Activated naive CD4-positive, alpha-beta T cell treated with anti-CD3 and anti-CD28 coated beads for 36 hours (primary cell): Measurements from ENCODE around the gene CASK. TPM values are rescaled to one million over a fixed set of nuclear protein-coding genes. Genes with fewer than 3 reads are reported as not detected.

Source experiments
- CTCF ChIA-PET: fragments of 350-600 bp; sonication (Branson Sonifier 250); formaldehyde crosslinking; loops from one replicate; lab custom pipeline; 2021; ENCODE audit warnings: antibody characterized with exemption; lab: Charles Lee
- DNase-seq: peaks from one replicate; pipeline ENCODE4 v3.0.0-alpha.2; 2020
- H3K27ac Mint-ChIP-seq: one replicate; pipeline ENCODE4 v1.8.0; 2021; ENCODE audit warnings: mild to moderate bottlenecking, mixed read lengths
- H3K27me3 Mint-ChIP-seq: one replicate; pipeline ENCODE4 v1.8.0; 2021; ENCODE audit warnings: low read depth, mixed read lengths
- H3K36me3 Mint-ChIP-seq: one replicate; pipeline ENCODE4 v1.8.0; 2021; ENCODE audit warnings: low read depth, mixed read lengths
- H3K4me1 Mint-ChIP-seq: one replicate; pipeline ENCODE4 v1.8.0; 2021; ENCODE audit warnings: low read depth, mixed read lengths
- H3K4me3 Mint-ChIP-seq: one replicate; pipeline ENCODE4 v1.8.0; 2021; ENCODE audit warnings: mild to moderate bottlenecking, moderate library complexity, mixed read lengths
- H3K9me3 Mint-ChIP-seq: one replicate; pipeline ENCODE4 v1.8.0; 2021; ENCODE audit warnings: mixed read lengths
- intact Hi-C: fragments of 100-400 bp; cut with micrococcal nuclease; formaldehyde crosslinking; loops from one replicate; pipeline ENCODE4 v1.15.1; 2023
- total RNA-seq, 2 experiments: library from RNA; stranded (reverse); gene quantifications; one replicate each; pipeline ENCODE4 v1.2.3, GENCODE V29; 2021

The CASK gene
- total RNA-seq, 2 experiments from 2014 or later = 15.4 to 18.9 TPM

DNA sequence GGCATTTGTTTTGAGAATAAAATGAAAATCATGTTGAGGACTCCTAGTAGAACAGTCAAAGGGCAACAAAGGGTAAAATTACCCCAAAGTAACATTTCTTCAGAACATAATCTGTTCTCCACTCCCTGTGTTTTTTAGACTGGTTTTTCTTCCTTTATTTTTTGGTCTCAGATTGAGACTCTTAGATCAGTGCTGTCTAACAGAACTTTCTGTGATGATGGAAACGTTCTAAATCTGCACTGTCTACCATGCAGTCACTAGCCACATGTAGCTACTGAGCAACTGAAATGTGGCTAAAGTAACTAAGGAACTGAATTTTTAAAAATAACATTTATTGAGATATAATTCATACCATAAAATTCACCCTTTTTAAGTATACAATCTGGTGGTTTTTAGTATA lies 19.8 kb downstream of the CASK start:
- H3K4me3 Mint-ChIP-seq = no peak overlapping the region
- peaks cover 35% of the 10 kb centered on the region for H3K4me1 Mint-ChIP-seq
- peaks cover 9% of the 10 kb centered on the region for H3K9me3 Mint-ChIP-seq

DNA sequence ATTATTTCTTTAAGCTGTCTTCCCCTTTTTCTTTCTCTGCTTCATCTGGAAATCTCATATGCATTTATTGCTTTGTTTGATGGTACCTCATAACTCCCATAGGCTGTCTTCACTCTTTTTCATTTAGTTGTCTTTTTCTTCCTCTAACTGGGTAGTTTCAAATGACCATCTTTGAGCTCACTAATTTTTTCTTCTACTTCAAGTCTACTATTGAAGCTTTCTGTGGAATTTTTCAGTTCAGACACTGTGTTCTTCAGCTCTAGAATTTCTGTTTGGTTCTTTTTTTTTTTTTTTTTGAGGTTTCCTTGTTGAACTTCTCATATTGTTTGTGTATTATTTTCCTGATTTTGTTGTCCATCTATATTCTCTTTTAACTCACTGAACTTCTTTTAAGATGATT lies 23.0 kb downstream of the CASK start:
- no peak for DNase-seq
- Mint-ChIP-seq H3K9me3 (peaks cover 16% of the 10 kb centered on the region), H3K4me3 (no peak overlapping the region), H3K36me3 (peaks cover 22% of the 10 kb centered on the region), H3K27ac (no peak overlapping the region), H3K27me3 (no peaks in the 10 kb centered on the region), H3K4me1 (peaks cover 14% of the 10 kb centered on the region)
- intact Hi-C loops = no loop called here
- CTCF ChIA-PET = no interaction called here

More for the DNA sequence above, 19.8 kb downstream of the CASK start:
- Mint-ChIP-seq H3K36me3 (peaks cover 23% of the 10 kb centered on the region), H3K27me3 (no peaks in the 10 kb centered on the region), H3K27ac (no peak overlapping the region)
- CTCF ChIA-PET = no interaction called here
- no peak for DNase-seq
- intact Hi-C loops = no loop called here

DNA sequence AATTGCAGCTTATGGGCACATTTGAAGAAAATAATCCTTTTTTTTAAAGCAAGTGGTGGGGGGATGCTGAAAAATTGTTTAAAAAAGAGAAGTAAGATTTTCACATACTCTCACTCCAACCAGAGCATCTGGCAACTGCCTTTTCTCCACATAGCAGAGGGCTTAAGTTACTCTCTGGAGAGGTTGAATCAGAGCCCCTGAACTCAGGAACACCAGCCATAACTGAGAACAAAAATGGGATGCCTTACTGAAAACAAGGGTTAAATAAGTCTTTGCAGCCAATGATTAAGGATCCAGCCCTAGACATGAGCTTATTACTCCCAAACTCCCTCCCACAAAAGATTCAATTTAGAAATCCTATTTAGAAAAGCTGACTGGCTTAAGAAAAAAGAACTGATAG lies 27.5 kb downstream of the CASK start:
- DNase-seq = no peak
- intact Hi-C loops = no loop called here
- Mint-ChIP-seq H3K9me3 (peaks cover 16% of the 10 kb centered on the region), H3K27ac (no peak overlapping the region), H3K4me1 (no peaks in the 10 kb centered on the region), H3K4me3 (no peak overlapping the region), H3K36me3 (peaks cover 13% of the 10 kb centered on the region), H3K27me3 (no peaks in the 10 kb centered on the region)
- CTCF ChIA-PET = no interaction called here

DNA sequence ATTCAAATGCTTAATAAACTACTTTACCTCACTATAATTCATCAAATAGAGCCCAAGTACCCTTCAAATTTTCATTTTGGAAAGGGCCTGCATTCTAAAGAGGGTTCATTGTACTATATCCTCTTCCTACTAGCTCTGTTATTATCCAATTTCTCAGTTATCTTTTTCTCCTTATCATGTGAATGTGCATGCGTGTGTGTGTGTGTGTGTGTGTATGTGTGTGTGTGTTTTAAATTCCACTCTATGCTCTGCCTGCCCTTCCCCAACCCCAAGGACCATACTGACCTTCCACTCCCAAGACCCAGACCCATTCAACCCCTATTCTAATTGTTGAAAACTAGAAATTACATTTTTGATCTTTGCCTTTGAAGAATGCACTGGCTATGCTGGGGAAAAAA lies 33.3 kb downstream of the CASK start:
- Mint-ChIP-seq H3K9me3 (peaks cover 3% of the 10 kb centered on the region), H3K4me1 (peaks cover 16% of the 10 kb centered on the region), H3K4me3 (no peak overlapping the region), H3K27ac (no peak overlapping the region), H3K27me3 (no peaks in the 10 kb centered on the region), H3K36me3 (peaks cover 12% of the 10 kb centered on the region)
- intact Hi-C loops = no loop called here
- CTCF ChIA-PET = no interaction called here
- DNase-seq = no peak

DNA sequence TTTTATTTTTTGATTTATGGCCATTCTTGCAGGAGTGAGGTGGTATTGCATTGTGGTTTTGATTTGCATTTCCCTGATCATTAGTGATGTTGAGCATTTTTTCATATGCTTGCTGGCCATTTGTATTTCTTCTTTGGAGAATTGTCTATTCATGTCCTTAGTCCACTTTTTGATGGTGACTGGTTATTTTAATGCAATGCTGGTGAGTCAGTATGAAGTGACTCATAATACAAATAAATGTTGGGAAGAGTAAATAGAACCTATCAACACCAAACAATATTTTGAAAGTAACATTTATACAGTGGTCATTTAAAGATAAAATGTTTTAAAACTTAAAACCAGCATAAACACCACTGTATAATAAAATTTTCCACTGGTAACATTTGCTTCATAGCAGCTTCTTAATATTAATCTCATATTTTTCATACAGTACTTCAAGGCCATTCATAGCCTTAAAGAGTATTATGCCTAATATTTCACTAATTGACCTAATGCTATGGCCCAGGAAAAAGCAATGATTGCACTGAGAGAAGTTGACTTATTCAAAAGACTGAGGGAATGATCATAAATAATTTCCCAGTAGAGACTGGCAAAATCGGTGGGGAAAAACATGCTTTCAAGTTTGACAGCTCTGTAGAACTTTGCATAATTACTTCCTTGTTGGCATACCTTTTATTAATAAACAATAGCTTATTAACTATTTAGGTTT lies 33.9 kb downstream of the CASK start:
- Mint-ChIP-seq H3K9me3 (peaks cover 3% of the 10 kb centered on the region), H3K4me1 (peaks cover 18% of the 10 kb centered on the region), H3K27me3 (no peaks in the 10 kb centered on the region), H3K36me3 (peaks cover 12% of the 10 kb centered on the region), H3K4me3 (no peak overlapping the region), H3K27ac (no peak overlapping the region)
- DNase-seq = no peak
- intact Hi-C loops = no loop called here
- CTCF ChIA-PET = no interaction called here

DNA sequence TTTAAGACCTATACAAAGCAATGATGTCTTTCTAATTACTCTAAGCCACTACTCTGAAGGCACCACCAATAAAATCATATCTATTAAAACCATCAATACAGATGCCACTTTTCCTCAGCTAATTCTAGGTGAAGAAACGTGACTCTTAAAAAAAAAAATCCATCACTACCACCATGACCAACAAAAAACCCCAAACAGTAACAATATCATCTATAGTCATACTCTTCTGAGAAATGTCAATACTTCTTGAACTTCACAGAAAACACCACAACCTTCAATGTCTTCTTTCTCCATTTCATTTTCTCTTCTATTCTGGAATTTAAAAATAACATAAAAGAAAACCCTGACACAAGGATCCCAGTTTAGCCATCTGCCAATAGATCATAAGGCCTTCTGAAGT lies 35.7 kb downstream of the CASK start:
- Mint-ChIP-seq H3K27me3 (no peaks in the 10 kb centered on the region), H3K27ac (peak overlapping the region; percentile 12), H3K4me1 (peaks cover 29% of the 10 kb centered on the region), H3K9me3 (peaks cover 2% of the 10 kb centered on the region), H3K4me3 (no peak overlapping the region), H3K36me3 (peaks cover 5% of the 10 kb centered on the region)
- intact Hi-C loops = no loop called here
- no peak for DNase-seq
- CTCF ChIA-PET = no interaction called here

DNA sequence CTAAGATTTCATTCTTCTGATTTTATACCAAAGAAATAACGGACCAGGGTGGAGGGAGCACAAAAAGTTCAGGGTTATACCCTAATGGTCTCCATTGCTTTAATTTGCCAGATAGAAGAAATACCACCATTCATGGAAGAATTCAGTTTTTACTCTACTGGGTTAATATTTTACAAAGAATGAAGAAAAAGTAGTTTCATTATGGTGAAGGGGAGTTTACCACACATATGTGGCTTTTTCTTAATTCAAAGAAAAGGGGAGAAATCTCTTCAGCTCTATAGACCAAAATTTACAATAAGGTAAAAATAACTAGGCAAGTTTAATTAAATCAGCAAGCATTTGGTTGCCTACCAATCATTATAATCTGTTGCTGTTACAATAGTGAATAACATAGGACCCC lies 37.6 kb downstream of the CASK start:
- DNase-seq = no peak
- CTCF ChIA-PET = no interaction called here
- Mint-ChIP-seq H3K27me3 (no peaks in the 10 kb centered on the region), H3K27ac (no peak overlapping the region), H3K4me1 (peaks cover 34% of the 10 kb centered on the region), H3K4me3 (no peak overlapping the region), H3K36me3 (peaks cover 5% of the 10 kb centered on the region), H3K9me3 (peaks cover 2% of the 10 kb centered on the region)
- intact Hi-C loops = no loop called here

DNA sequence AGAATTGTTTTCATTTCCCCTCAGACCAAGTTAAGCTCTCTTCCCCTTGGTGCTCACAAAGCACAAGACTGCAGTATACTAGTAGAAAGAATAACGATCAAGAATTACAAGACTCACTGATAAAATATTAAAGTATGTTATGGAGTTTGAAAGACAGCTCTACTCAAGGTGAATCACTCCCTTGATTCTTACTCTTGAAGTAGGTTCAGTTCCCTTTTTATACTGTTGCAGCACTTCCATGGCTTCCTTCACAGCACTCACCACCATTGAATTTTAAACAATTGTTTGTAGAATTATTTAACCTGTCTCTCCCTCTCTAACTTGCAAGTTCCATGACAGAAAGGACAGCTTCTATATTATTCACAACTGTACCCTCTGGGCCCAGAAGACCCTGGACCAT lies 42.2 kb downstream of the CASK start:
- Mint-ChIP-seq H3K4me3 (no peak overlapping the region), H3K36me3 (no peaks in the 10 kb centered on the region), H3K4me1 (peaks cover 20% of the 10 kb centered on the region), H3K9me3 (no peaks in the 10 kb centered on the region), H3K27ac (no peak overlapping the region), H3K27me3 (no peaks in the 10 kb centered on the region)
- intact Hi-C loops = no loop called here
- no peak for DNase-seq
- CTCF ChIA-PET = no interaction called here

DNA sequence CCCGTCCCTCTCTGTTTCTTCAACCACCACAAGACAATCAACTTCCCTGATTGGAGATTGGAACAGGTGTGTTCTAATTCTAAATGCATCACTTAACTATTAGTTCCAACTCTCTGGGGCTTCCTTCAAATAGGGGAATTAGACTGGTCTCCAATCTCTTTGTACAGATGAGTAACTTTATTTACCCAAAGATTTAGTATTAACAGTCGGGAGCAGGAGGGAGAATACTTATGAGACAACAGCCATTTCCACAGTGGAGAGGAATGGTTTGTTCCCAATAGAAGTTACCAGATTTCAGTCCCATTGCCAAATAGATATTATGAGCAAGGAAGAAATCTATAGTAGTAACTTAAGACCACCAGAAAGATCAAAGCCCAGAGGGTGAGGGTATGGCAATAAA lies 46.2 kb downstream of the CASK start:
- CTCF ChIA-PET = interaction anchor here (0.5 kb wide), 1 partner anchor 62 kb away, joined by 3 read pairs; no protein-coding TSS in a partner anchor
- Mint-ChIP-seq H3K27ac (no peak overlapping the region), H3K36me3 (no peaks in the 10 kb centered on the region), H3K27me3 (no peaks in the 10 kb centered on the region), H3K4me3 (no peak overlapping the region), H3K4me1 (peaks cover 13% of the 10 kb centered on the region), H3K9me3 (no peaks in the 10 kb centered on the region)
- no peak for DNase-seq
- intact Hi-C loops = no loop called here

DNA sequence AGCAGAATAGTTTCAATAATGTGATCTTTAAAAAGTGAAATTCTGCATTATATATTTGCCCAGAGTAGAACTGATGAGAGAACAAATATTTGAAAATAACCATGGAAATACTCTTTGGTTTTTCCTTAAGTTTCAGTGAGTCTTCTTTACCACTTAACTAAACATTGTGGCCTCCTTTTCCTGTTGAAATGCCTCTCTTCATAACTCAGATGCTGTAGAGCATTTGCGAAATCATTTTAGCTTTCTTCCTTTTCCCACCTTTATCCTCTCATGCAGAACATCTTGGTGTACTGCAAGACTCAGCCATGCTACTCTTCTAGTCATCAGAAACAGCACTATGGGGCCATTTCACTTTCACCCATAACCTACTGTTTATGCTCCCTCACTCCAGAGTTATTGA lies 48.2 kb downstream of the CASK start:
- Mint-ChIP-seq H3K27ac (no peak overlapping the region), H3K4me1 (peaks cover 15% of the 10 kb centered on the region), H3K9me3 (no peaks in the 10 kb centered on the region), H3K36me3 (peaks cover 2% of the 10 kb centered on the region), H3K4me3 (no peak overlapping the region), H3K27me3 (no peaks in the 10 kb centered on the region)
- CTCF ChIA-PET = no interaction called here
- intact Hi-C loops = no loop called here
- no peak for DNase-seq

DNA sequence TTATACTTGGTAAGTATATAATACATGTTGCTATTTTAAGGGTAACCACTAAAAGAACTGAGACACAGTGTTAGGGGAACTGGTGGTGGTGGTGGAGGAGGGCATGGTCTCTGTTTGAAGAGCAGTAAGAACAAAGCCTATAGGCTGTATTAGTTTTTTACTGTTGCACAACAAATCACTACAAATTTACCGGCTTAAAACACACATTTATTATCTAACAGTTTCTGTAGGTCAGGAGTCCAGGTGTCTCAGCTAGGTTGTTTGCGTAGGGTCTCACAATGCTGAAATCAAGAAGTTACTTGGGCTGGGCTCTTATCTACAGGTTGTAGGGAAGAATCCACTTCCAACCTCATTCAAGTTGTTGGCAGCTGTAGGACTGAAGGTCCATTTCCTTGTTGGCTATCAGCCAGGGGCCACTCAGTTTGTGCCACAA lies 52.6 kb downstream of the CASK start:
- Mint-ChIP-seq H3K4me3 (no peak overlapping the region), H3K27ac (no peak overlapping the region), H3K27me3 (no peaks in the 10 kb centered on the region)

DNA sequence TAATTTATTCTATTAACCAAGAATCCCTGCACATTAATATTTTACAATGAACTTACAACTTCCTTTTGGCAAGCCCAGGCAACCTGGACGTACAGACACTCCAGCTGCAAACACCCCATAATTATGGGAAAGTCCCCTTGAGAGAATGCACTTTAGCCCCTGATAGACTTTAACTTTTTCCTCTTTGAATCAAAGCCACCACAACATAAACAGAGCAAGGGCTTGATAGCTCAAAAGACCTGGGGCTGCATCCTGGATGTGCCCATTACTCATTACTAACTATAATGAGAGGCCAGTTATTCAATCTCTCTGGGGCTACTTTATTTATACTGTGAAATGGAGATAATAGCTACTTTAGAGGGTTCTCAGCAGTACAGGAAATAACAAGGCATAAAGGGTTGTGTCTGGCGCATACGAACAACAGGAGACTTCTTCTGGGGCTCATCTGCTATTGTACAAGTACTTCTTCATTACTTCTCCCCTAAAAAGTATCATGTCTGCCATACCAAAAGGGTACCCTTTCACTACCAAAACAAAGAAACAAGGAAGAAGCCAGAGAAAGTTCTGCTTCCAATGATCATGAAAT lies 54.9 kb downstream of the CASK start:
- no peaks in the 10 kb centered on the region for H3K9me3 Mint-ChIP-seq
- peaks cover 46% of the 10 kb centered on the region for H3K4me1 Mint-ChIP-seq
- peaks cover 2% of the 10 kb centered on the region for H3K36me3 Mint-ChIP-seq
- H3K4me3 Mint-ChIP-seq = no peak overlapping the region
- no peak for DNase-seq
- no peaks in the 10 kb centered on the region for H3K27me3 Mint-ChIP-seq
- intact Hi-C loops = no loop called here
- CTCF ChIA-PET = no interaction called here
- peak overlapping the region; percentile 34 for H3K27ac Mint-ChIP-seq

More for the DNA sequence above, 52.6 kb downstream of the CASK start:
- Mint-ChIP-seq H3K9me3 (no peaks in the 10 kb centered on the region), H3K36me3 (peaks cover 2% of the 10 kb centered on the region), H3K4me1 (peaks cover 36% of the 10 kb centered on the region)
- no peak for DNase-seq
- CTCF ChIA-PET = no interaction called here
- intact Hi-C loops = no loop called here
